ENCODE measurements around the gene DPEP2NB. TPM values are rescaled to one million over a fixed set of nuclear protein-coding genes. Genes with fewer than 3 reads are reported as not detected.

The DPEP2NB gene
- total RNA-seq, 1 experiment from 2014 or later, result not detected

DNA sequence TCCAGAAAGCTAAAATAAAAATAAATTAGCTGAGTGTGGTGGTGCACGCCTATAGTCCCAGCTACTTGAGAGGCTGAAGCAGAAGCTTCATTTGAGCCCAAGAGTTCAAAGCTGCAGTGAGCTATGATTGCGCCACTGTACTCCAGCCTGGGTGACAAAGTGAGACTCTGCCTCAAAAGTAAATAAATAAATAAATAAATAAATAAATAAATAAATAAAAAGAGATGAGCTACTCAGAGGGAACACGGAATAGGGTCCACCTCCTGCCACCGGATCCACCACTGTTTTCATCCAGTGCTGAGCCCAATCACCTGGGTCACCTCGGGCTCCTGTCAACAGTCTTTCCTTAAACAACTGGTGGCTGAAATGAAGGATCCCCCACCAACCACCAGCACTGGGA is 28.8 kb downstream of the DPEP2NB start:
- no TSS peak for BruUV-seq (replicated peaks)
- Histone ChIP-seq H3K27ac (ENCODE audit: low read depth, low read length) (no peak overlapping the region), H3K4me1 (ENCODE audit: control insufficient read depth in 1 of 2, insufficient read depth in 2 of 2, low read length in 2 of 2) (no peaks in the 10 kb centered on the region), H3K4me3 (replicated peaks in 1 of 2; ENCODE audit: low read depth in 1 of 2, low read length in 2 of 2) (no peak overlapping the region), H3K9me3 (ENCODE audit: control insufficient read depth in 1 of 2, insufficient read depth in 1 of 2, low read depth in 1 of 2, low read length in 2 of 2) (no peaks in the 10 kb centered on the region), H3K4me2 (ENCODE audit: low read length) (no peak overlapping the region), H3K79me2 (ENCODE audit: insufficient read depth, low read length) (no peaks in the 10 kb centered on the region), H2AFZ (ENCODE audit: low read depth, low read length, poor library complexity, severe bottlenecking) (no peak overlapping the region), H3K27me3 (ENCODE audit: insufficient read depth, low read length) (no peaks in the 10 kb centered on the region), H3K36me3 (ENCODE audit: control insufficient read depth in 1 of 2, insufficient read depth in 2 of 2, low read length in 2 of 2) (no peaks in the 10 kb centered on the region), H3K9ac (ENCODE audit: low read length) (no peak overlapping the region), H4K20me1 (ENCODE audit: insufficient read depth) (no peaks in the 10 kb centered on the region), H3K9me2 (ENCODE audit: insufficient read depth) (no peaks in the 10 kb centered on the region)
- ATAC-seq, result no peak
- no peak for DNase-seq (ENCODE audit: low read depth, low spot score)
- POLR2A ChIA-PET, result no interaction called here
- intact Hi-C loops (cut with micrococcal nuclease), result no loop called here
- CTCF ChIA-PET, result interaction anchor here (0.6 kb wide), 1 partner anchor 54 kb away, joined by 3 read pairs; no protein-coding TSS in a partner anchor
- TF ChIP-seq TCF7L2 (IDR thresholded peaks at IDR 0.05; ENCODE audit: borderline replicate concordance, extremely low read depth, insufficient read depth, insufficient read length), result no peak
- RAD21 ChIA-PET (ENCODE audit: low non-redundant PET in 1 of 2, low total read pairs in 2 of 2, uncharacterized antibody in 2 of 2, unreplicated experiment in 2 of 2), result no interaction called here

DNA sequence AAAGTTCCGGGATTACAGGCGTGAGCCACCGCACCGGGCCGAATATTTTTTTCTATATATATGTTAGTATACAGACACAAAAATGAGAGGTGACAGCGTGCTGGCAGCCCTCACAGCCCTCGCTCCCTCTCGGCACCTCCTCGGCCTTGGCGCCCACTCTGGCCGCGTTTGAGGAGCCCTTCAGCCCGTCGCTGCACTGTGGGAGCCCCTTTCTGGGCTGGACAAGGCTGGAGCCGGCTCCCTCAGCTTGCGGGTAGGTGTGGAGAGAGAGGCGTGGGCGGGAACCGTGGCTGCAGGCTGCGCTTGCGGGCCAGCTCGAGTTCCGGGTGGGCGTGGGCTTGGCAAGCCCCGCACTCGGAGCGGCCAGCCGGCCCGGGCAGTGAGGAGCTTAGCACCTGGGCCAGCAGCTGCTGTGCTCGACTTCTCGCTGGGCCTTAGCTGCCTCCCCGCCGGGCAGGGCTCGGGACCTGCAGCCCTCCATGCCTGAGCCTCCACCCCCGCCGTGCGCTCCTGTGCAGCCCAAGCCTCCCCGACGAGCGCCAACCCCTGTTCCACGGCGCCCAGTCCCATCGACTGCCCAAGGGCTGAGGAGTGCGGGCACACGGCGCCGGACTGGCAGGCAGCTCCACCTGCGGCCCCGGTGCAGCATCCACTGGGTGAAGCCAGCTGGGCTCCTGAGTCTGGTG is 33.6 kb downstream of the DPEP2NB start:
- Histone ChIP-seq H3K9me2 (ENCODE audit: insufficient read depth) (no peaks in the 10 kb centered on the region), H3K4me2 (ENCODE audit: low read length) (no peak overlapping the region), H3K4me1 (ENCODE audit: control insufficient read depth in 1 of 2, insufficient read depth in 2 of 2, low read length in 2 of 2) (no peaks in the 10 kb centered on the region), H3K36me3 (ENCODE audit: control insufficient read depth in 1 of 2, insufficient read depth in 2 of 2, low read length in 2 of 2) (no peaks in the 10 kb centered on the region), H3K27ac (ENCODE audit: low read depth, low read length) (no peak overlapping the region), H3K9ac (ENCODE audit: low read length) (no peak overlapping the region), H3K27me3 (ENCODE audit: insufficient read depth, low read length) (no peaks in the 10 kb centered on the region), H2AFZ (ENCODE audit: low read depth, low read length, poor library complexity, severe bottlenecking) (no peak overlapping the region), H4K20me1 (ENCODE audit: insufficient read depth) (no peaks in the 10 kb centered on the region), H3K9me3 (ENCODE audit: control insufficient read depth in 1 of 2, insufficient read depth in 1 of 2, low read depth in 1 of 2, low read length in 2 of 2) (no peaks in the 10 kb centered on the region), H3K4me3 (replicated peaks in 1 of 2; ENCODE audit: low read depth in 1 of 2, low read length in 2 of 2) (no peak overlapping the region), H3K79me2 (ENCODE audit: insufficient read depth, low read length) (no peaks in the 10 kb centered on the region)
- POLR2A ChIA-PET, result interaction anchor here (1.1 kb wide), 1 partner anchor 9 kb away, joined by 3 read pairs; no protein-coding TSS in a partner anchor
- ATAC-seq (no peak), DNase-seq (ENCODE audit: low read depth, low spot score) (no peak)
- RAD21 ChIA-PET (ENCODE audit: low non-redundant PET in 1 of 2, low total read pairs in 2 of 2, uncharacterized antibody in 2 of 2, unreplicated experiment in 2 of 2), result no interaction called here
- intact Hi-C loops (cut with micrococcal nuclease), result no loop called here
- BruUV-seq (replicated peaks), result no TSS peak
- CTCF ChIA-PET, result no interaction called here
- TF ChIP-seq CEBPB (IDR thresholded peaks at IDR 0.05; ENCODE audit: low read depth) (no peak), SIN3A (IDR thresholded peaks at IDR 0.05; ENCODE audit: low read depth) (no peak), ELF1 (IDR thresholded peaks at IDR 0.05; ENCODE audit: borderline replicate concordance, low read depth) (no peak), EGR1 (IDR thresholded peaks at IDR 0.05; ENCODE audit: low read depth) (no peak), ZFX (IDR thresholded peaks at IDR 0.05) (no peak), ZNF274 (IDR thresholded peaks at IDR 0.05; ENCODE audit: low read depth, low read length) (no peak), POLR2A (IDR thresholded peaks at IDR 0.05; ENCODE audit: borderline replicate concordance, extremely low read depth, insufficient read depth, insufficient read length) (no peak), SRF (IDR thresholded peaks at IDR 0.05; ENCODE audit: low read depth) (no peak), YY1 (IDR thresholded peaks at IDR 0.05; ENCODE audit: extremely low read depth, insufficient replicate concordance, low read depth, low read length) (no peak), FOSL1 (IDR thresholded peaks at IDR 0.05; ENCODE audit: low read depth) (no peak), EZH2 (IDR thresholded peaks at IDR 0.05) (no peak), RAD21 (IDR thresholded peaks at IDR 0.05; ENCODE audit: low read depth) (no peak), JUND (IDR thresholded peaks at IDR 0.05) (no peak), CBX3 (IDR thresholded peaks at IDR 0.05; ENCODE audit: low read depth) (no peak), EZH2phosphoT487 (IDR thresholded peaks at IDR 0.05; ENCODE audit: borderline replicate concordance) (no peak), POLR2AphosphoS5 (IDR thresholded peaks at IDR 0.05; ENCODE audit: low read depth, low read length) (no peak), TCF7L2 (IDR thresholded peaks at IDR 0.05; ENCODE audit: borderline replicate concordance, extremely low read depth, insufficient read depth, insufficient read length) (no peak)
- TF ChIP-seq, protein P1, sequence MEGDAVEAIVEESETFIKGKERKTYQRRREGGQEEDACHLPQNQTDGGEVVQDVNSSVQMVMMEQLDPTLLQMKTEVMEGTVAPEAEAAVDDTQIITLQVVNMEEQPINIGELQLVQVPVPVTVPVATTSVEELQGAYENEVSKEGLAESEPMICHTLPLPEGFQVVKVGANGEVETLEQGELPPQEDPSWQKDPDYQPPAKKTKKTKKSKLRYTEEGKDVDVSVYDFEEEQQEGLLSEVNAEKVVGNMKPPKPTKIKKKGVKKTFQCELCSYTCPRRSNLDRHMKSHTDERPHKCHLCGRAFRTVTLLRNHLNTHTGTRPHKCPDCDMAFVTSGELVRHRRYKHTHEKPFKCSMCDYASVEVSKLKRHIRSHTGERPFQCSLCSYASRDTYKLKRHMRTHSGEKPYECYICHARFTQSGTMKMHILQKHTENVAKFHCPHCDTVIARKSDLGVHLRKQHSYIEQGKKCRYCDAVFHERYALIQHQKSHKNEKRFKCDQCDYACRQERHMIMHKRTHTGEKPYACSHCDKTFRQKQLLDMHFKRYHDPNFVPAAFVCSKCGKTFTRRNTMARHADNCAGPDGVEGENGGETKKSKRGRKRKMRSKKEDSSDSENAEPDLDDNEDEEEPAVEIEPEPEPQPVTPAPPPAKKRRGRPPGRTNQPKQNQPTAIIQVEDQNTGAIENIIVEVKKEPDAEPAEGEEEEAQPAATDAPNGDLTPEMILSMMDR (IDR thresholded peaks at IDR 0.05 in 2 of 3, conservative IDR thresholded peaks at IDR 0.05 in 1 of 3; ENCODE audit: borderline replicate concordance in 1 of 3, insufficient read depth in 1 of 3, low read depth in 2 of 3, low read length in 2 of 3), result no peak

Measured in HCT116 (cell line).